GM19025 (cell line): ENCODE measurements around the gene SRGAP1.
"Not testable (repeated sequence)": the region's sequence is repeated elsewhere in the genome, so short reads cannot be mapped to it uniquely, and the experiment has no call there.

Experiments used
- ATAC-seq: cut with Tn5 transposase; IDR thresholded peaks from one replicate; pipeline ENCODE4 v1.9.1; 2021; ENCODE audit warnings: mild to moderate bottlenecking, low read depth, moderate library complexity; ENCODE audit not compliant: unreplicated experiment

SRGAP1 gene

GRCh38 chr12:64180951-64181350 is 336.5 kb downstream of the SRGAP1 start:
- no peak for ATAC-seq

DNA sequence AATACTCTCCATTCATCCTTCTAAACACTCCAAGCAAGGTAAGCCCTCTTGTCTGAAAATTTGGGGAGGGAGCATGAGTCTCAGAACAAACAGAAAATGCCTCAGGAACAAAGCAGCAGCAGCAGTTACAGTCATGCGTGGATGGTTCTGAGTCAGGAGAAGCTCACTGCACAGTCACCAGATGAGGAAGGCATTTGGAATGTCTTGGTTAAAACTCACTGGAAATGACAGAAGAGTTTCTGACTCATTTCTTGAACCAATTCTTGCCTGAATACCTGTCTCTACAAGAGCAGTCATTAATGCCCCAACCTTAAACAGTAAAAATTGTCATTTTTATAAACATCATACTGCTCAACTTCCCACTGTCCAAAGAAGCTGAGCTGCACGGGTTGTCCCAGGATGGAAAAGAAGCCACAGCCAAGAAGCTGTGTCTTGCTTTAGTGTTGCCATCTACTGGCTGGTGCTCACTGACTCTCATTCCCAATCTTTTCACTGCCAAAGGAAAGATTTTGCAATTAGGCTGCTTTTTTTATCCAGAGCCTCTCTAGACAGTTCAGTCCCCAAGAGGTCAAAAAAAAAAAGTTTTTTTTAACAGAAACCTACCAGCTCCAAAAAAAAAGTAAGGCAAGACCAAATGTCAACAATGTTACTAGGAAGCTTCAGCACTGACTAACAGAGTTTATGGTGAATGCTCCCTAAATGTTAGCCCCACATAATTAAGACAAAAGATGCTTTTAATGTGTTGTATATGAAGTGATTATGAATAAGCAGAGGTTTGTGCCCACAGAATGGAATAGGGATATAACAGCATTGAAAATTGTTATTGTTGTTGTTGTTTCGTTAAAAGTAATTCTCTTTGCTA is 337.2 kb downstream of the SRGAP1 start:
- no peak for ATAC-seq

- ATAC-seq = no peak
These were observed 339.7 kb downstream of the SRGAP1 start for GRCh38 chr12:64184216-64184615.

- ATAC-seq = peak; percentile 93
These were observed 342.3 kb downstream of the SRGAP1 start for GRCh38 chr12:64186789-64187188.

- ATAC-seq = no peak
These were observed 342.9 kb downstream of the SRGAP1 start for GRCh38 chr12:64187370-64187769.

DNA sequence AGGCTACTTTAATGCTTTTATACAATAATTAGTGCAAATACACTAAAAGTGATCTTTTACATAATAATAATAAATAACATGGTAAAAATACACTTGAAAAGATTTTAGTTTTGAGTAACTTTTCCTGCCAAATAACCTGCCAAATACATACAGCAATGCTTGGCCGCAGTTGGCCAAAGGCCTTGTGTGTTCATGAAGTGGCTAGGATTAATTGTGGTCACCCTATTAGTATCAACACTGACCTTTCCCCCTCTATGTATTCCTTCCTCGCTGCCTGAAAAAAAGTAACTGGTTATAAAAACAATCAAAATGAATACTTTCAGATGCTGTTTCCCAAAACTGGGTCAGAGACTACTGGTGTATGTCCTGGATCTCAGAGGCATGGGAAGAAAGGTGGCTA is 343.3 kb downstream of the SRGAP1 start:
- ATAC-seq = no peak

- no peak for ATAC-seq
These were observed 345.0 kb downstream of the SRGAP1 start for GRCh38 chr12:64189530-64189929.

DNA sequence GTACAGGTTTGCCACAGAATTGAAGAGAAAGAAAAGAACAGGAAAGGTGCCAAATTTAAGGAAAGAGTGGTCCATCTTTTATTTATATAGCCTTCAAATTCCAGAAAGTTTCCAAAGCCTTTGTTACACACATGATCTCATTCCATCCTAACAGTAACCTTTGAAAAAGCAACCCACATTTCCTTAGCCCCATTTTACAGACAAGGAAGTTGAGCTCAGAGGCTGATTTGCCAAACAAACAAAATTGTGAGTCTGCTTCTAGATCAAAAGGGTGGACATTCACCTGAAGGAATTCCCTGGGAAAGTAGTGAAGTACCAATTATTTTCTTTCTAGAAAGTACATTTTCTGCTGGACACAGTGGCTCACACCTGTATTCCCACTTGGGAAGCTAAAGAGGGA is 345.6 kb downstream of the SRGAP1 start:
- ATAC-seq = no peak

DNA sequence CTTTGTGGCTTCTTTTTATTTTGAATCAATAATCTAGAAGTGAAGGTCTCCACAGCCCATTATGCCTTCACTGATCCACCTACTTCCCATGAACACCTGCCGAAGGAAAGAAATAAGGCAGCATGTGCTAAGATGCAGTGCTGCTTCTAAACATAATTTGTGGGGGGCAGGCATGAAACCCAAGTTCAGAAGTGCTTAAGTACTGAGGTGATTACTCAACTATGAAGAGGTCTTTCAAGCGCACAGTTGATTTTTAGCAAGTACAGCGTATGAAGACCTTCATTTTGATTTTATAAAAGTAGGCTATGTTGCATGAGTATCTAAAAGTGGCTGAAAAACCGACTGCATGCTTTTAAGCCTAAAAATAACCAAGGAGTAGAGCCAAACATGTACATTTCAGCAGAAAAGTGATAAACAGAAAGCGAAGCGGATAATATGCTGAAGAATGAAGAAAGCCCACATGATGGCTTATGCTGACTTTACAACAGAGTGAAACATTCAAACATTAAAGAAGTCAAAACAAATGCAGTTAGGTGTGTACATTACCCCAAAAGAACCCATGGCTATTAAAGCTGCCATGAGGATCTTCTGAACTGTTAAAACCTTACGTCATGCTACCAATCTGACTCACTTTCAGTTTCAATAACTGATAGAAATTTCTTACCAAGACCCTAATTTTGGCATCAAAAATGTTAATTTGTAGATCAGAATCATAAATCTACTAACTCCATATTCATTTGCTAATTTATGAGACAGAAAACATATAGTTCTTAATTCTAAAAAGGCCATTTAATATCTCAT is 348.3 kb downstream of the SRGAP1 start:
- peak; percentile 74 for ATAC-seq

DNA sequence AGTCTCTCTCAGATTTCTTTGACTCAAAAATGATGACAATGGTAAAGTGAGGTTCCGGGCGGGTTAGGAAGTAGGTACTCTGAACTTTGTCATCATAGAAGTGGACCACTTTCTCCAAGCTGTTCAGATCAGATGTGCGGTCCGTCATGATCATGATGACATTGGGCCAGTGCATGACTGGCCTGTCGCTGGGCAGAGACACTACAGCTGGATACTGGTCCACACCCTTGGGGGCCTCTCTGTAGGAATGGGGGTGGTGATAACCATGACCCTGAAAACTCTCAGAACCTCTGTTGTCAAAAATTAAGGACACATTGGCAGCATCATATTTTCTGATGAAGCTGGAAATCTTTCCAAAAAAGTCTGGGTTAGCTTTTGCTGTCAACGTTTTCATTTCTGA is 349.4 kb downstream of the SRGAP1 start:
- no peak for ATAC-seq

DNA sequence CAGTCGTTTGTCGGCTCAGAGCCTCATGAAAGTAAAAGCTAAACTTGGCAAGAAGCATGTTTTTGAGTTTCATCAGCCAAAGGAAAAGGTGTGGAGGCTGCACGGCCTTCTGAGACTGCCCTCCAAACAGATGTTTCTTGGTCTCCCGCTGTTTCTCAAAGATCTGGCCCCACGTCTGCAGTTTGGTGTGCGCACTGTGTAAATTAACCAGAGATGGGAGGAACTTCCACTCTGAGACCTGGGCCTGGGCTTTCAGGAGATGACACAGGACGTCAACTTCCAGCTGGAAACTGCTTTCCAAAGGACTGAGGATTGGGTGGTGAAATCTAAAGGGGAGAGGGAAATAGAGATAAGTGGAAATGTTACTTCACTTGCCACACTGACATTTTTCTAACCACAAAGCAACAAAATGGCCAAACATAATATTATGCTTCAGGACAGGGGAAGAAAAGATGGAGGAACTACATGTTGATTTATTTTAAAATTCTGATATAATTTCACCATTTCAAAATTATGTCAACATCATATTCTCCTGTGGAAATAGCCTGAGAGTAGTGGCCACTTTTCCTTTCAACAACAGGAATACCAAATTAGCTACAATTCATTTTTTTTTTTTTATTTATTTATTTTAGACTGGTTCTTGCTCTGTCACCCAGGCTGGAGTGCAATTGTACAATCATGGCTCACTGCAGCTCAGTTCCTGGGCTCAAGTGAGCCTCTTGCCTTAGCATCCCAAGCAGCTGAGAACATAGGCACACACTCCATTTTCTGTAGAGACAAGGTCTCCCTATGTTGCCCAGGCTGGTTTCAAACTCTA is 350.0 kb downstream of the SRGAP1 start:
- ATAC-seq = no peak

- ATAC-seq = not testable (repeated sequence)
These were observed 351.3 kb downstream of the SRGAP1 start for GRCh38 chr12:64195841-64196240.

DNA sequence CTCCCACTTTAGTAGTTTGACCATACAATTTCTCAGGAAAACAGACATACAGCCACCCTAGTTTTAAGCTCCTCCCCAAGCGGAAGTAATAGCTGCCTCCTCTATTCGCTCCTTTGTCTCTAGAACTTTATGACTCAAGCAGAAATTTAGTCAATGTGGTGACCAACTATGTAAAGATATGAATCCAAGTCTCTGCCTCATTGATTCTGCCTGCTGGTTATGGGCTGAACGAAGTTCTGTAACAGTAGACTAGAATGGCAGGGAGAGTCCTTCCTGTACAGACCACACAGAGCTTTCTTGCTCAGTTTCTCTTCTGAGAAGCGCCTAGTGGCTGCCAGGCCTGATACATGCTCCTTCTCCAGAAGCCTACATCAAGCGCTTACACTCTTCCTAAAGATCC is 358.5 kb downstream of the SRGAP1 start:
- no peak for ATAC-seq

- no peak for ATAC-seq
These were observed 359.3 kb downstream of the SRGAP1 start for GRCh38 chr12:64203775-64204174.

- ATAC-seq = no peak
These were observed 361.0 kb downstream of the SRGAP1 start for GRCh38 chr12:64205542-64205941.

- no peak for ATAC-seq
These were observed 363.0 kb downstream of the SRGAP1 start for GRCh38 chr12:64207453-64207852.
